HS-27A (cell line): ENCODE results near the gene FBXW5.

Source experiments
- DNase-seq: peaks from one replicate; pipeline ENCODE4 v3.0.0-alpha.2; 2012; ENCODE audit warnings: low read depth, missing footprints

FBXW5 gene

GRCh38 chr9:136906266-136906665, 38.3 kb downstream of the FBXW5 start:
- no peak for DNase-seq

- DNase-seq: no peak
Observed at GRCh38 chr9:136903041-136903554, 41.4 kb downstream of the FBXW5 start.

- no peak for DNase-seq
Observed at GRCh38 chr9:136902259-136902821, 42.2 kb downstream of the FBXW5 start.

- no peak for DNase-seq
Observed at GRCh38 chr9:136901516-136902258, 42.9 kb downstream of the FBXW5 start.

GRCh38 chr9:136900988-136901515, 43.5 kb downstream of the FBXW5 start:
- DNase-seq: no peak

GRCh38 chr9:136900556-136900955, 44.0 kb downstream of the FBXW5 start:
- no peak for DNase-seq

- DNase-seq: no peak
Observed at GRCh38 chr9:136899196-136899595, 45.3 kb downstream of the FBXW5 start.

- no peak for DNase-seq
Observed at GRCh38 chr9:136898483-136899100, 45.9 kb downstream of the FBXW5 start.

- no peak for DNase-seq
Observed at GRCh38 chr9:136896027-136896426, 48.5 kb downstream of the FBXW5 start.

GRCh38 chr9:136890661-136891060, 53.9 kb downstream of the FBXW5 start:
- no peak for DNase-seq
